ENCODE measurements around the gene FANCF.
"Not testable (repeated sequence)": the region's sequence is repeated elsewhere in the genome, so short reads cannot be mapped to it uniquely, and the experiment has no call there.

The FANCF gene

GRCh38 chr11:22625448-22626287 lies at the start of gene FANCF:
TSS of gene FANCF (minus strand) at chr11:22625823. CDS start at chr11:22625810, 13 bp downstream.
- DNase-seq, result peak; percentile 94

GRCh38 chr11:22674470-22675439 lies 49.1 kb upstream of the FANCF start:
- DNase-seq, result no peak

GRCh38 chr11:22671751-22672150 lies 46.1 kb upstream of the FANCF start:
- DNase-seq, result no peak

- no peak for DNase-seq
Observed at GRCh38 chr11:22670830-22671229, 45.2 kb upstream of the FANCF start.

- no peak for DNase-seq
Observed at GRCh38 chr11:22669368-22669767, 43.7 kb upstream of the FANCF start.

- DNase-seq, result no peak
Observed at GRCh38 chr11:22668005-22668796, 42.6 kb upstream of the FANCF start.

- peak; percentile 36 for DNase-seq
Observed at GRCh38 chr11:22666688-22667439, 41.2 kb upstream of the FANCF start.

GRCh38 chr11:22666325-22666687 lies 40.7 kb upstream of the FANCF start, which contains the start of gene GAS2:
TSS of gene GAS2 (plus strand) at chr11:22666611. CDS start at chr11:22674870, 8,259 bp downstream.
- no peak for DNase-seq

GRCh38 chr11:22659783-22660182 lies 34.2 kb upstream of the FANCF start:
- DNase-seq, result no peak

GRCh38 chr11:22657101-22657694 lies 31.6 kb upstream of the FANCF start:
- DNase-seq, result no peak

- DNase-seq, result no peak
Observed at GRCh38 chr11:22656130-22656529, 30.5 kb upstream of the FANCF start.

- DNase-seq, result not testable (repeated sequence)
Observed at GRCh38 chr11:22652346-22652745, 26.7 kb upstream of the FANCF start.

- DNase-seq, result no peak
Observed at GRCh38 chr11:22641559-22641958, 15.9 kb upstream of the FANCF start.

- DNase-seq, result no peak
Observed at GRCh38 chr11:22640862-22641261, 15.2 kb upstream of the FANCF start.

GRCh38 chr11:22635689-22636088 lies 10.1 kb upstream of the FANCF start:
- DNase-seq, result no peak

- no peak for DNase-seq
Observed at GRCh38 chr11:22634897-22635629, 9.4 kb upstream of the FANCF start.

GRCh38 chr11:22633354-22633902 lies 7.8 kb upstream of the FANCF start:
- no peak for DNase-seq

- DNase-seq, result no peak
Observed at GRCh38 chr11:22627421-22627820, 1.8 kb upstream of the FANCF start.

GRCh38 chr11:22626573-22627239 lies 1.1 kb upstream of the FANCF start:
- DNase-seq, result no peak
